CD4-positive, alpha-beta T cell (primary cell): ENCODE measurements around the gene RFPL1. TPM values are rescaled to one million over a fixed set of nuclear protein-coding genes. Genes with fewer than 3 reads are reported as not detected.

Source experiments
- ATAC-seq: fragments of 200-7000 bp; cut with Tn5 transposase; one replicate; pipeline ENCODE4 v1.10.0; 2022; ENCODE audit warnings: mild to moderate bottlenecking; ENCODE audit not compliant: poor library complexity
- CTCF ChIA-PET: fragments of 350-600 bp; sonication (Branson Sonifier 250); formaldehyde crosslinking; loops from one replicate; lab custom pipeline; 2021; ENCODE audit warnings: antibody characterized with exemption, inconsistent platforms; lab: Charles Lee
- POLR2A ChIA-PET: fragments of 350-600 bp; sonication (Branson Sonifier 250); formaldehyde crosslinking; loops from one replicate; lab custom pipeline; 2021; ENCODE audit warnings: antibody characterized with exemption, inconsistent platforms; lab: Charles Lee
- DNase-seq, 14 experiments: peaks; one replicate each; pipeline ENCODE4 v3.0.0-alpha.2; 2013 to 2020; ENCODE audit warnings: mixed read lengths in 2 of 14
- H3K27ac ChIP-seq, 2 donors: one replicate each; pipeline versions ENCODE4 v1.5.1 to v1.7.0; 2013; ENCODE audit warnings: low read length in 2 of 2, low read depth in 1 of 2, mild to moderate bottlenecking in 1 of 2
- H3K27me3 ChIP-seq, 2 experiments: 1 replicate in 1 of 2; 2 replicates in 1 of 2; pipeline versions ENCODE4 v1.6.1 to v1.7.0; 2013; ENCODE audit warnings: low read length in 2 of 2, control low read depth in 1 of 2, mild to moderate bottlenecking in 1 of 2, moderate library complexity in 1 of 2; ENCODE audit not compliant: insufficient read depth in 2 of 2, control insufficient read depth in 1 of 2
- H3K36me3 ChIP-seq: one replicate; pipeline ENCODE4 v1.6.1; 2013; ENCODE audit warnings: low read length, control low read depth; ENCODE audit not compliant: insufficient read depth
- H3K4me1 ChIP-seq: one replicate; pipeline ENCODE4 v1.6.1; 2013; ENCODE audit warnings: low read length, control low read depth; ENCODE audit not compliant: insufficient read depth
- H3K4me3 ChIP-seq: one replicate; pipeline ENCODE4 v1.5.1; 2013; ENCODE audit warnings: mild to moderate bottlenecking, low read length, moderate library complexity
- H3K9me3 ChIP-seq, 2 experiments: 1 replicate in 1 of 2; 2 replicates in 1 of 2; pipeline versions ENCODE4 v1.6.1 to v1.7.0; 2013; ENCODE audit warnings: low read length in 2 of 2, mild to moderate bottlenecking in 2 of 2, control low read depth in 1 of 2, moderate library complexity in 1 of 2; ENCODE audit not compliant: control insufficient read depth in 1 of 2, insufficient read depth in 1 of 2
- H3K27ac Mint-ChIP-seq: one replicate; pipeline ENCODE4 v1.8.0; 2020; ENCODE audit warnings: mixed read lengths
- H3K27me3 Mint-ChIP-seq: one replicate; pipeline ENCODE4 v1.8.0; 2021; ENCODE audit warnings: mixed read lengths
- H3K36me3 Mint-ChIP-seq: one replicate; pipeline ENCODE4 v1.8.0; 2021; ENCODE audit warnings: low read depth, mixed read lengths
- H3K4me1 Mint-ChIP-seq: one replicate; pipeline ENCODE4 v1.8.0; 2021; ENCODE audit warnings: low read depth, mixed read lengths
- H3K4me3 Mint-ChIP-seq: one replicate; pipeline ENCODE4 v1.8.0; 2020; ENCODE audit warnings: mild to moderate bottlenecking, mixed read lengths
- H3K9me3 Mint-ChIP-seq: one replicate; pipeline ENCODE4 v1.8.0; 2020; ENCODE audit warnings: mixed read lengths
- CTCF ChIP-seq: fragments of 200-600 bp; IDR thresholded peaks from one replicate; pipeline ENCODE4 v1.8.0; 2022; ENCODE audit warnings: antibody characterized with exemption, mild to moderate bottlenecking
- intact Hi-C, 2 experiments: fragments of 100-400 bp; cut with DNase I in 1 of 2; cut with micrococcal nuclease in 1 of 2; formaldehyde crosslinking; loops; one replicate each; pipeline versions ENCODE4 v1.15.1 to v1.9.0; 2023 to 2025; cut with DNase I, micrococcal nuclease
- total RNA-seq, 174 experiments: library from RNA in 2 of 174; stranded (reverse) in 2 of 174; gene quantifications; one replicate each; pipeline ENCODE4 v1.2.3 and lab custom pipeline; 2021 to 2026

Gene RFPL1
- total RNA-seq, 2 experiments from 2014 or later = not detected

GRCh38 chr22:29491012-29491411, 52.6 kb downstream of the RFPL1 start:
- ChIA-PET POLR2A (no interaction called here), CTCF (no interaction called here)
- H3K9me3 Mint-ChIP-seq = peaks cover 3% of the 10 kb centered on the region
- no peaks in the 10 kb centered on the region for H3K27me3 ChIP-seq
- H3K36me3 Mint-ChIP-seq = peaks cover 5% of the 10 kb centered on the region
- intact Hi-C loops = no loop called here
- no peaks in the 10 kb centered on the region for H3K36me3 ChIP-seq
- no peak overlapping the region for H3K4me3 Mint-ChIP-seq
- DNase-seq (no peak), ATAC-seq (no peak)
- H3K9me3 ChIP-seq = no peaks in the 10 kb centered on the region
- H3K4me1 Mint-ChIP-seq = no peaks in the 10 kb centered on the region
- H3K4me3 ChIP-seq = no peak overlapping the region
- no peaks in the 10 kb centered on the region for H3K27me3 Mint-ChIP-seq
- no peaks in the 10 kb centered on the region for H3K4me1 ChIP-seq
- H3K27ac ChIP-seq = no peak overlapping the region
- TF ChIP-seq CTCF = no peak
- no peak overlapping the region for H3K27ac Mint-ChIP-seq

Other genes starting within 250 kb of the RFPL1 start
- not detected for gene EMID1, start 232.7 kb upstream of the RFPL1 start, total RNA-seq
- gene RHBDD3, start 170.6 kb upstream of the RFPL1 start, total RNA-seq = 10 to 100 TPM in 1 of 2 experiments, 1 to 10 TPM in 1; 9.0 to 11.7 TPM
- 100 to 1,000 TPM; 292 to 309 TPM for gene EWSR1, start 170.3 kb upstream of the RFPL1 start, total RNA-seq
- gene GAS2L1, start 131.9 kb upstream of the RFPL1 start, total RNA-seq = under 1 TPM; 0.28 to 0.77 TPM
- under 1 TPM; 0.30 to 0.36 TPM for gene RASL10A, start 122.9 kb upstream of the RFPL1 start, total RNA-seq
- gene AP1B1, start 50.0 kb upstream of the RFPL1 start, total RNA-seq = 10 to 100 TPM; 25.6 to 26.4 TPM
- gene NEFH, start 41.6 kb downstream of the RFPL1 start, total RNA-seq = under 1 TPM; 0.05 to 0.06 TPM
- 10 to 100 TPM; 27.1 to 32.9 TPM for gene THOC5, start 115.2 kb downstream of the RFPL1 start, total RNA-seq
- gene NIPSNAP1, start 142.5 kb downstream of the RFPL1 start, total RNA-seq = 10 to 100 TPM; 17.8 to 20.5 TPM
- gene NF2, start 165.1 kb downstream of the RFPL1 start, total RNA-seq = 10 to 100 TPM; 23.1 to 24.5 TPM